K562 (cell line): Measurements from ENCODE around the gene WASF1. TPM values are rescaled to one million over a fixed set of nuclear protein-coding genes. Genes with fewer than 3 reads are reported as not detected.

Source experiments
- ATAC-seq: fragments of 200-7000 bp; cut with Tn5 transposase; 3 replicates; pipeline ENCODE4 v1.9.1; 2020; ENCODE audit warnings: moderate library complexity
- BruUV-seq: library from RNA; stranded (reverse); fragments of 400-500 nt; replicated peaks from 2 replicates; lab custom pipeline; 2021; lab: Mats Ljungman, UMichigan
- CTCF ChIA-PET: fragments of 300-600 bp; formaldehyde crosslinking; extraction: SDS; loops from one replicate; lab custom pipeline; 2021; ENCODE audit warnings: low intra/inter-chr PET ratio; lab: Yijun Ruan, JAX
- POLR2A ChIA-PET: fragments of 300-600, 350-650 bp; sonication (Branson Sonifier 250); formaldehyde crosslinking; extraction: SDS; loops from one replicate; lab custom pipeline; 2021; ENCODE audit warnings: antibody characterized with exemption, inconsistent platforms; lab: Yijun Ruan, JAX
- DNase-seq, 4 experiments: peaks; one replicate each; pipeline versions ENCODE4 v3.0.0 to v3.0.0-alpha.2; 2011 to 2018; ENCODE audit warnings: low spot score in 3 of 4, mixed read lengths in 3 of 4; ENCODE audit errors: extremely low read depth in 1 of 4
- FAIRE-seq: peaks from 2 replicates; lab custom pipeline; 2011; peaks lifted over from hg19 to GRCh38; lab: Jason Lieb, UNC
- H2AFZ ChIP-seq: 2 replicates; pipeline ENCODE4 v1.6.0; 2011; ENCODE audit warnings: low read depth, low read length, control low read depth, inconsistent platforms
- H3K27ac ChIP-seq: fragments of 200-600 bp; 3 replicates; pipeline ENCODE4 v1.8.0; 2011; ENCODE audit warnings: low read depth, mild to moderate bottlenecking, control low read depth, inconsistent platforms, low read length, moderate library complexity, mixed read lengths; ENCODE audit errors: extremely low read depth
- H3K27me3 ChIP-seq, 2 experiments: fragments of 300-600 bp in 1 of 2; 2 replicates in 1 of 2; 3 replicates in 1 of 2; pipeline versions ENCODE4 v1.6.0 to v1.8.0; 2011; ENCODE audit warnings: inconsistent platforms in 2 of 2, low read length in 2 of 2, mild to moderate bottlenecking in 1 of 2, mixed read lengths in 1 of 2, moderate library complexity in 1 of 2; ENCODE audit not compliant: control insufficient read depth in 2 of 2, insufficient read depth in 2 of 2
- H3K36me3 ChIP-seq: fragments of 300-600 bp; 3 replicates; pipeline ENCODE4 v1.8.0; 2011; ENCODE audit warnings: mild to moderate bottlenecking, low read length, inconsistent platforms; ENCODE audit not compliant: control insufficient read depth, insufficient read depth
- H3K4me1 ChIP-seq, 2 experiments: fragments of 200-600 bp in 1 of 2; replicated peaks in 1 of 2; 2 replicates in 1 of 2; 3 replicates in 1 of 2; pipeline versions ENCODE4 v1.5.1 to v1.8.0; 2011; ENCODE audit warnings: inconsistent platforms in 2 of 2, low read length in 2 of 2, mild to moderate bottlenecking in 1 of 2, mixed read lengths in 1 of 2, moderate library complexity in 1 of 2; ENCODE audit not compliant: control insufficient read depth in 2 of 2, insufficient read depth in 2 of 2
- H3K4me2 ChIP-seq: 2 replicates; pipeline ENCODE4 v1.6.1; 2011; ENCODE audit warnings: low read length, control low read depth, inconsistent platforms, mixed read lengths; ENCODE audit not compliant: insufficient read depth
- H3K4me3 ChIP-seq: fragments of 200-600 bp; sonication (generic), shearing (Covaris generic); 2 replicates; pipeline ENCODE4 v1.5.1; 2016; ENCODE audit warnings: control low read depth, inconsistent platforms
- H3K79me2 ChIP-seq: fragments of 200-600 bp; 3 replicates; pipeline ENCODE4 v1.8.0; 2011; ENCODE audit warnings: low read length, inconsistent platforms; ENCODE audit not compliant: control insufficient read depth, insufficient read depth
- H3K9ac ChIP-seq, 2 experiments: 2 replicates each; pipeline versions ENCODE4 v1.6.0 to v1.6.1; 2011; ENCODE audit warnings: low read depth in 2 of 2, low read length in 2 of 2, control low read depth in 1 of 2, inconsistent platforms in 1 of 2, mild to moderate bottlenecking in 1 of 2, mixed read lengths in 1 of 2; ENCODE audit not compliant: insufficient read depth in 1 of 2
- H3K9me1 ChIP-seq: one replicate; pipeline ENCODE4 v1.6.0; 2011; ENCODE audit warnings: inconsistent platforms, mild to moderate bottlenecking, low read length, moderate library complexity; ENCODE audit not compliant: control insufficient read depth, insufficient read depth
- H3K9me3 ChIP-seq: replicated peaks from 2 replicates; pipeline ENCODE4 v1.5.1; 2011; ENCODE audit warnings: low read depth, low read length, inconsistent platforms; ENCODE audit not compliant: control insufficient read depth, insufficient read depth
- H4K20me1 ChIP-seq: replicated peaks from 2 replicates; pipeline ENCODE4 v1.6.1; 2011; ENCODE audit warnings: low read length, inconsistent platforms, mixed read lengths; ENCODE audit not compliant: control insufficient read depth, insufficient read depth
- GATAD2B ChIP-seq: fragments of 450-650 bp; IDR thresholded peaks from 2 replicates; pipeline ENCODE4 v1.6.1; 2017; ENCODE audit warnings: mild to moderate bottlenecking, borderline replicate concordance
- HDAC6 ChIP-seq: IDR thresholded peaks from 2 replicates; pipeline ENCODE4 v1.6.1; 2012; ENCODE audit warnings: low read depth, mild to moderate bottlenecking, control low read depth, inconsistent platforms, low read length, moderate library complexity
- MIER1 ChIP-seq: fragments of 450-650 bp; IDR thresholded peaks from 2 replicates; pipeline ENCODE4 v1.6.1; 2016; ENCODE audit warnings: antibody characterized with exemption, mild to moderate bottlenecking, low read depth
- POLR2A ChIP-seq: fragments of 450-650 bp; conservative IDR thresholded peaks from 2 replicates; pipeline ENCODE4 v1.6.1; 2016
- POLR2AphosphoS2 ChIP-seq: IDR thresholded peaks from 2 replicates; pipeline ENCODE4 v1.6.1; 2012; ENCODE audit warnings: low read length, improper control_type of control experiment
- SOX6 ChIP-seq: fragments of 450-650 bp; IDR thresholded peaks from 2 replicates; pipeline ENCODE4 v1.6.1; 2014; ENCODE audit warnings: mild to moderate bottlenecking
- ZBTB34 ChIP-seq: fragments of 250-450 bp; sonication (Bioruptor Pico); IDR thresholded peaks from 2 replicates; pipeline ENCODE4 v1.8.0; 2021; ENCODE audit warnings: mild to moderate bottlenecking, moderate library complexity
- ZNF217 ChIP-seq: sonication (generic); formaldehyde crosslinking; IDR thresholded peaks from 2 replicates; pipeline ENCODE4 v1.8.0; 2022; ENCODE audit warnings: mild to moderate bottlenecking, missing genetic modification reagents
- ZNF551 ChIP-seq: fragments of 250-450 bp; sonication (Bioruptor Pico); IDR thresholded peaks from 2 replicates; pipeline ENCODE4 v1.5.0; 2021; ENCODE audit warnings: mild to moderate bottlenecking, moderate library complexity
- ZNF778 ChIP-seq: fragments of 450-650 bp; formaldehyde crosslinking; IDR thresholded peaks from 2 replicates; pipeline ENCODE4 v1.4.0; 2020; ENCODE audit warnings: mild to moderate bottlenecking, moderate library complexity
- WGBS: fragments of 100-300 bp; shearing (Covaris generic); methylation state at CpG from one replicate; pipeline ENCODE4 v1.1.6; 2016; ENCODE audit warnings: low coverage, mixed read lengths; ENCODE audit not compliant: insufficient coverage; ENCODE audit errors: missing lambda C conversion rate; 5-methylcytosine and 5-hydroxymethylcytosine counted together
- in situ Hi-C: fragments of 300-500 bp; cut with MboI; formaldehyde crosslinking; loops from 4 replicates; pipeline ENCODE4 v1.15.0; 2018; ENCODE audit warnings: inconsistent platforms, mixed read lengths
- intact Hi-C: fragments of 100-400 bp; cut with micrococcal nuclease; formaldehyde crosslinking; loops from 2 replicates; pipeline ENCODE4 v1.14.2; 2022
- polyA plus RNA-seq, 8 experiments: library from polyadenylated mRNA; depleted of rRNA in 4 of 8; stranded (reverse) in 5 of 8; unstranded in 3 of 8; fragments of >200 nt; fragmentation: Nextera tagmentation in 2 of 8; fragmentation: Illumina TruSeq in 1 of 8; extraction: Ambion mirVana in 2 of 8; extraction: Trizol in 1 of 8; gene quantifications; 2 replicates each; pipeline versions ENCODE4 v1.2.1 to v1.2.3, GENCODE V29; 2011 to 2014; ENCODE audit warnings: inconsistent platforms in 1 of 8, missing spikeins in 1 of 8
- total RNA-seq, 7 experiments: library from RNA; depleted of rRNA in 6 of 7; stranded (reverse); fragments of >200 nt in 6 of 7; fragmentation: Illumina TruSeq in 2 of 7; extraction: Trizol in 2 of 7; gene quantifications; 2 replicates each; pipeline versions ENCODE4 v1.2.1 to v1.2.3, GENCODE V29; 2011 to 2021; ENCODE audit warnings: low replicate concordance in 1 of 7
- TF ChIP-seq, protein P1 (sequence below): fragments of 250-450 bp; sonication (Bioruptor Pico); IDR thresholded peaks from 2 replicates; pipeline ENCODE4 v1.4.0; 2020; ENCODE audit warnings: mild to moderate bottlenecking, moderate library complexity

Gene WASF1
- total and polyA plus RNA-seq, 9 of the 15 experiments (the other 6 are each of a cell fraction or from before 2014, with no cell fraction given), result 2.1 to 18.2 (median 7.4) TPM

GRCh38 chr6:110173506-110174132, 5.9 kb downstream of the WASF1 start (continued):
- no peak for TF ChIP-seq HDAC6
- TF ChIP-seq MIER1, result peak; percentile 64; the same call in 1 of the 2 replicates
- TF ChIP-seq, all 486 proteins: peak for 3

GRCh38 chr6:110170081-110170480, 9.4 kb downstream of the WASF1 start:
- Histone ChIP-seq H4K20me1 (no peaks in the 10 kb centered on the region; the same call in none of the 2 replicates), H3K27ac (no peak overlapping the region), H3K9ac (no peak overlapping the region), H3K9me3 (no peaks in the 10 kb centered on the region), H3K4me1 (no peaks in the 10 kb centered on the region), H3K36me3 (no peaks in the 10 kb centered on the region), H3K9me1 (no peaks in the 10 kb centered on the region), H3K27me3 (no peaks in the 10 kb centered on the region), H2AFZ (no peak overlapping the region), H3K4me3 (no peak overlapping the region), H3K4me2 (no peak overlapping the region), H3K79me2 (no peaks in the 10 kb centered on the region)
- BruUV-seq, result no TSS peak
- ATAC-seq (no peak), FAIRE-seq (no peak), DNase-seq (no peak)
- in situ Hi-C loops (loop anchor here (10.0 kb wide), 1 partner anchor 225 kb away; no protein-coding TSS in a partner anchor), intact Hi-C loops (loop anchor here (10.0 kb wide), 1 partner anchor 465 kb away; no protein-coding TSS in a partner anchor)
- 58% methylated on average over 2 of the region's 2 CpGs for WGBS
- POLR2A ChIA-PET, result no interaction called here
- TF ChIP-seq, protein P1, sequence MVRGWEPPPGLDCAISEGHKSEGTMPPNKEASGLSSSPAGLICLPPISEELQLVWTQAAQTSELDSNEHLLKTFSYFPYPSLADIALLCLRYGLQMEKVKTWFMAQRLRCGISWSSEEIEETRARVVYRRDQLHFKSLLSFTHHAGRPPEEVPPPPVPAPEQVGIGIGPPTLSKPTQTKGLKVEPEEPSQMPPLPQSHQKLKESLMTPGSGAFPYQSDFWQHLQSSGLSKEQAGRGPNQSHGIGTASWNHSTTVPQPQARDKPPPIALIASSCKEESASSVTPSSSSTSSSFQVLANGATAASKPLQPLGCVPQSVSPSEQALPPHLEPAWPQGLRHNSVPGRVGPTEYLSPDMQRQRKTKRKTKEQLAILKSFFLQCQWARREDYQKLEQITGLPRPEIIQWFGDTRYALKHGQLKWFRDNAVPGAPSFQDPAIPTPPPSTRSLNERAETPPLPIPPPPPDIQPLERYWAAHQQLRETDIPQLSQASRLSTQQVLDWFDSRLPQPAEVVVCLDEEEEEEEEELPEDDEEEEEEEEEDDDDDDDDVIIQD (CRISPR knock-in tag), result no peak
- no peak for TF ChIP-seq ZBTB34 (CRISPR knock-in tag)
- no peak for TF ChIP-seq GATAD2B
- TF ChIP-seq ZNF217 (CRISPR knock-in tag), result no peak
- TF ChIP-seq ZNF778 (CRISPR knock-in tag), result no peak
- no peak for TF ChIP-seq ZNF551
- TF ChIP-seq POLR2A, result no peak
- no peak for TF ChIP-seq POLR2AphosphoS2
- TF ChIP-seq SOX6, result no peak
- CTCF ChIA-PET, result interaction anchor here (0.7 kb wide), 1 partner anchor 738 kb away, joined by 3 read pairs; no protein-coding TSS in a partner anchor
